ENCODE data around the gene GMPS. TPM values are rescaled to one million over a fixed set of nuclear protein-coding genes. Genes with fewer than 3 reads are reported as not detected.
"Not testable (repeated sequence)": the region's sequence is repeated elsewhere in the genome, so short reads cannot be mapped to it uniquely, and the experiment has no call there.

GMPS gene
- total RNA-seq, 1 experiment from 2014 or later: 185 TPM

DNA sequence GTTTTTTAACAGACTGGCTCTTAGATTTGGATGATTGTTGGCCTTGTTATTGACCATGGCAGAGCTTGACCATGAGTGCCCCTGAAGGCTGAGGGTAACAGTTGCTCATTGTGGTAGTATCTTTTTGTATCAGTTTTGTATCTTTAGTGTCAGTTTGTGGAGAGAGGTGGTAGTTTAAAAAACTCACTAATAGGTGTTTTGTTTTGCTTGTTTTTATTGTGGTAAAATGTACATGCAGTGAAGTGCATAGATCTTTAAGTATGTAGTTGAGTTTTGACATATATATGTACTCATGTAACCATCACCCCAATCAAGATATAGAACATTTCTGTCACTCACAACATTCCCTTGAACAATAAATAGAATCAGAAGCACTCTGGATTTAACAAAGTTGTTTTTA is 9.8 kb downstream of the GMPS start:
- no peak for DNase-seq (ENCODE audit: low spot score)
- intact Hi-C loops (cut with micrococcal nuclease; ENCODE audit: unreplicated experiment): loop anchor here (5.0 kb wide), 1 partner anchor 63 kb away; no protein-coding TSS in a partner anchor
- peaks cover 7% of the 10 kb centered on the region for H3K4me1 ChIP-seq (ENCODE audit: insufficient read depth, low read length, poor library complexity, severe bottlenecking)
- no peaks in the 10 kb centered on the region for H3K36me3 ChIP-seq (ENCODE audit: insufficient read depth, low read length, poor library complexity, severe bottlenecking)
- CTCF ChIA-PET: no interaction called here
- H3K27ac ChIP-seq (ENCODE audit: low read depth, low read length, poor library complexity, severe bottlenecking): no peak overlapping the region
- no peak overlapping the region for H3K4me3 ChIP-seq (ENCODE audit: low read depth, low read length, poor library complexity, severe bottlenecking)
- TF ChIP-seq EZH2 (IDR thresholded peaks at IDR 0.05; ENCODE audit: borderline replicate concordance, low read depth, low read length, poor library complexity, severe bottlenecking): no peak
- TF ChIP-seq, protein P1, sequence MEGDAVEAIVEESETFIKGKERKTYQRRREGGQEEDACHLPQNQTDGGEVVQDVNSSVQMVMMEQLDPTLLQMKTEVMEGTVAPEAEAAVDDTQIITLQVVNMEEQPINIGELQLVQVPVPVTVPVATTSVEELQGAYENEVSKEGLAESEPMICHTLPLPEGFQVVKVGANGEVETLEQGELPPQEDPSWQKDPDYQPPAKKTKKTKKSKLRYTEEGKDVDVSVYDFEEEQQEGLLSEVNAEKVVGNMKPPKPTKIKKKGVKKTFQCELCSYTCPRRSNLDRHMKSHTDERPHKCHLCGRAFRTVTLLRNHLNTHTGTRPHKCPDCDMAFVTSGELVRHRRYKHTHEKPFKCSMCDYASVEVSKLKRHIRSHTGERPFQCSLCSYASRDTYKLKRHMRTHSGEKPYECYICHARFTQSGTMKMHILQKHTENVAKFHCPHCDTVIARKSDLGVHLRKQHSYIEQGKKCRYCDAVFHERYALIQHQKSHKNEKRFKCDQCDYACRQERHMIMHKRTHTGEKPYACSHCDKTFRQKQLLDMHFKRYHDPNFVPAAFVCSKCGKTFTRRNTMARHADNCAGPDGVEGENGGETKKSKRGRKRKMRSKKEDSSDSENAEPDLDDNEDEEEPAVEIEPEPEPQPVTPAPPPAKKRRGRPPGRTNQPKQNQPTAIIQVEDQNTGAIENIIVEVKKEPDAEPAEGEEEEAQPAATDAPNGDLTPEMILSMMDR (conservative IDR thresholded peaks at IDR 0.05; ENCODE audit: low read depth, low read length): no peak
- H3K9me3 ChIP-seq (ENCODE audit: low read depth, low read length, poor library complexity, severe bottlenecking): no peaks in the 10 kb centered on the region
- BruUV-seq (replicated peaks): no TSS peak
- POLR2A ChIA-PET (ENCODE audit: low non-redundant PET): no interaction called here
- no peaks in the 10 kb centered on the region for H3K27me3 ChIP-seq (replicated peaks; ENCODE audit: insufficient read depth, low read depth, low read length, poor library complexity)

DNA sequence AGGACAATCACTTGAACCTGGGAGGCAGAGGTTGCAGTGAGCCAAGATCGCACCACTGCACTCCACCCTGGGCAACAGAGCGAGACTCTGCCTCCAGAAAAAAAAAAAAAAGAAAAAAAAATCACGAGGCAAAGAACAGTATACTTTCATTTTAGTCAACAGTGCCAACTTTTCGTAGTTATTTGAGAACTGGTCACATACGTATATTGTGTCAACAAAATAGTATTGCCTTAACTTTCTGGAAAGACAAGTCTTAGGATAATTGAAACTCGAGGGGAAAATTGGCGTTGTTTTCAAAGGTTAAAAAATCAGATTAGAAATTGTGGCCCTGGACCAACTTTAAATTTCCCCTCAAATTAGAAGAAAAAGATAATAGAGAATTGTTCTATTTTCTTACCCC is 13.8 kb downstream of the GMPS start:
- no peaks in the 10 kb centered on the region for H3K36me3 ChIP-seq (ENCODE audit: insufficient read depth, low read length, poor library complexity, severe bottlenecking)
- ChIA-PET POLR2A (ENCODE audit: low non-redundant PET) (no interaction called here), CTCF (no interaction called here)
- H3K4me1 ChIP-seq (ENCODE audit: insufficient read depth, low read length, poor library complexity, severe bottlenecking): peaks cover 13% of the 10 kb centered on the region
- intact Hi-C loops (cut with micrococcal nuclease; ENCODE audit: unreplicated experiment): loop anchor here (5.0 kb wide), 1 partner anchor 67 kb away; no protein-coding TSS in a partner anchor
- no TSS peak for BruUV-seq (replicated peaks)
- H3K9me3 ChIP-seq (ENCODE audit: low read depth, low read length, poor library complexity, severe bottlenecking): no peaks in the 10 kb centered on the region
- no peak overlapping the region for H3K4me3 ChIP-seq (ENCODE audit: low read depth, low read length, poor library complexity, severe bottlenecking)
- H3K27ac ChIP-seq (ENCODE audit: low read depth, low read length, poor library complexity, severe bottlenecking): no peak overlapping the region
- no peaks in the 10 kb centered on the region for H3K27me3 ChIP-seq (replicated peaks; ENCODE audit: insufficient read depth, low read depth, low read length, poor library complexity)
- no peak for TF ChIP-seq EZH2 (IDR thresholded peaks at IDR 0.05; ENCODE audit: borderline replicate concordance, low read depth, low read length, poor library complexity, severe bottlenecking)
- TF ChIP-seq, protein P1 (conservative IDR thresholded peaks at IDR 0.05; ENCODE audit: low read depth, low read length): no peak
- DNase-seq (ENCODE audit: low spot score): no peak

DNA sequence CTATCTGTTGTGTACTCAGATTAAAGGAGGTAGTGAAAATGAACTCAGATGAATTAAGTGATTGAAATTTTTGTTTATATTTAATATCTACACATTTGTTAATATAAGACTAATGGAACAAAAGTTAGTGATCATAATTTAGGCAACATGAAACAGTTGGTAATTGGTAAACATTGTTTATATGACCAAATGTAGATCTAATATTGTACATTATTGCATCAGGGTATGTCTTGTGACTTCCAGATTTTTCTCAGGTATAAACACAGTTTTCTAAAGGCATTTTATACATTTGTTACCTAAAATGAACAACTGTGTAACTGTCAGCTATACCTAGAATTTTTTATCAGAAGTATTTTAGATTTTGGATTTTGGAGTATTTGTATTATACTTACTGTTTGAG is 14.8 kb downstream of the GMPS start:
- Histone ChIP-seq H3K27me3 (replicated peaks; ENCODE audit: insufficient read depth, low read depth, low read length, poor library complexity) (no peaks in the 10 kb centered on the region), H3K4me3 (ENCODE audit: low read depth, low read length, poor library complexity, severe bottlenecking) (no peak overlapping the region), H3K36me3 (ENCODE audit: insufficient read depth, low read length, poor library complexity, severe bottlenecking) (no peaks in the 10 kb centered on the region), H3K27ac (ENCODE audit: low read depth, low read length, poor library complexity, severe bottlenecking) (peak overlapping the region; percentile 36), H3K4me1 (ENCODE audit: insufficient read depth, low read length, poor library complexity, severe bottlenecking) (peaks cover 21% of the 10 kb centered on the region), H3K9me3 (ENCODE audit: low read depth, low read length, poor library complexity, severe bottlenecking) (no peaks in the 10 kb centered on the region)
- ChIA-PET CTCF (no interaction called here), POLR2A (ENCODE audit: low non-redundant PET) (no interaction called here)
- no TSS peak for BruUV-seq (replicated peaks)
- DNase-seq (ENCODE audit: low spot score): no peak
- intact Hi-C loops (cut with micrococcal nuclease; ENCODE audit: unreplicated experiment): no loop called here
- TF ChIP-seq, protein P1 (conservative IDR thresholded peaks at IDR 0.05; ENCODE audit: low read depth, low read length): no peak
- no peak for TF ChIP-seq EZH2 (IDR thresholded peaks at IDR 0.05; ENCODE audit: borderline replicate concordance, low read depth, low read length, poor library complexity, severe bottlenecking)

DNA sequence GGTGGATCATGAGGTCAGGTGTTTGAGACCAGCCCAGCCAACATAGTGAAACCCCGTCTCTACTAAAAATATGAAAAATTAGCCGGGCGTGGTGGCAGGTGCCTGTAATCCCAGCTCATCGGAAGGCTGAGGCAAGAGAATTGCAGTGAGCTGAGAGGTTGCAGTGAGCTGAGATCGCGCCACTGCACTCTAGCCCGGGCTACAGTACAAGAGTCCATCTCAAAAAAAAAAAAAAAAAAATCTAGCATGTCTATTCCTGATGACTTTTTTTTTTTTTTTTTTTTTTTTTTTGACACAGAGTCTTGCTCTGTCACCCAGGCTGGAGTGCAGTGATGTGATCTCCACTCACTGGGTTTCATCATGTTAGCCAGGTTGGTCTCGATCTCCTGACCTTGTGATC is 15.9 kb downstream of the GMPS start:
- intact Hi-C loops (cut with micrococcal nuclease; ENCODE audit: unreplicated experiment); DNase-seq (ENCODE audit: low spot score); POLR2A ChIA-PET (ENCODE audit: low non-redundant PET); BruUV-seq (replicated peaks); H3K27ac ChIP-seq (ENCODE audit: low read depth, low read length, poor library complexity, severe bottlenecking); H3K36me3 ChIP-seq (ENCODE audit: insufficient read depth, low read length, poor library complexity, severe bottlenecking); H3K9me3 ChIP-seq (ENCODE audit: low read depth, low read length, poor library complexity, severe bottlenecking); H3K27me3 ChIP-seq (replicated peaks; ENCODE audit: insufficient read depth, low read depth, low read length, poor library complexity); CTCF ChIA-PET; H3K4me3 ChIP-seq (ENCODE audit: low read depth, low read length, poor library complexity, severe bottlenecking): not testable (repeated sequence)
- peaks cover 31% of the 10 kb centered on the region for H3K4me1 ChIP-seq (ENCODE audit: insufficient read depth, low read length, poor library complexity, severe bottlenecking)
